GM19043 (cell line): ENCODE data around the gene SLC26A5.
"Not testable (repeated sequence)": the region's sequence is repeated elsewhere in the genome, so short reads cannot be mapped to it uniquely, and the experiment has no call there.

Experiments used
- ATAC-seq: cut with Tn5 transposase; IDR thresholded peaks from one replicate; pipeline ENCODE4 v1.9.1; 2021; ENCODE audit warnings: low read depth; ENCODE audit not compliant: unreplicated experiment

SLC26A5 gene

GRCh38 chr7:103446049-103446520, at the start of gene SLC26A5:
TSS of gene SLC26A5 (minus strand) at chr7:103446207. CDS start at chr7:103421514, 24,693 bp downstream.
- no peak for ATAC-seq

- no peak for ATAC-seq
Measured at GRCh38 chr7:103487419-103487818, 41.4 kb upstream of the SLC26A5 start.

GRCh38 chr7:103486873-103487272, 40.9 kb upstream of the SLC26A5 start:
- not testable (repeated sequence) for ATAC-seq

GRCh38 chr7:103480771-103481170, 34.8 kb upstream of the SLC26A5 start:
- ATAC-seq: no peak

- ATAC-seq: no peak
Measured at GRCh38 chr7:103474956-103475355, 28.9 kb upstream of the SLC26A5 start.

- ATAC-seq: no peak
Measured at GRCh38 chr7:103469095-103469948, 23.3 kb upstream of the SLC26A5 start.

- no peak for ATAC-seq
Measured at GRCh38 chr7:103466814-103467213, 20.8 kb upstream of the SLC26A5 start.

GRCh38 chr7:103462358-103462757, 16.4 kb upstream of the SLC26A5 start:
- no peak for ATAC-seq

- ATAC-seq: peak; percentile 63
Measured at GRCh38 chr7:103447073-103447960, 1.3 kb upstream of the SLC26A5 start.

GRCh38 chr7:103445228-103446048, 569 bp downstream of the SLC26A5 start:
- ATAC-seq: no peak

GRCh38 chr7:103439661-103440060, 6.3 kb downstream of the SLC26A5 start:
- no peak for ATAC-seq

GRCh38 chr7:103437623-103438022, 8.4 kb downstream of the SLC26A5 start:
- no peak for ATAC-seq

GRCh38 chr7:103432712-103433111, 13.3 kb downstream of the SLC26A5 start:
- ATAC-seq: no peak

- no peak for ATAC-seq
Measured at GRCh38 chr7:103425177-103425576, 20.8 kb downstream of the SLC26A5 start.

GRCh38 chr7:103423467-103424179, 22.4 kb downstream of the SLC26A5 start:
- no peak for ATAC-seq

GRCh38 chr7:103420857-103421384, 25.1 kb downstream of the SLC26A5 start:
- ATAC-seq: no peak

GRCh38 chr7:103418241-103418640, 27.8 kb downstream of the SLC26A5 start:
- no peak for ATAC-seq

- no peak for ATAC-seq
Measured at GRCh38 chr7:103413407-103413806, 32.6 kb downstream of the SLC26A5 start.

- no peak for ATAC-seq
Measured at GRCh38 chr7:103412151-103412550, 33.9 kb downstream of the SLC26A5 start.
